Measurements from ENCODE around the gene ZIC2.
A peak's percentile ranks its signal among the peaks of the same experiment; 100 is the strongest.
"Not testable (repeated sequence)": the region's sequence is repeated elsewhere in the genome, so short reads cannot be mapped to it uniquely, and the experiment has no call there.

ZIC2 gene

DNA sequence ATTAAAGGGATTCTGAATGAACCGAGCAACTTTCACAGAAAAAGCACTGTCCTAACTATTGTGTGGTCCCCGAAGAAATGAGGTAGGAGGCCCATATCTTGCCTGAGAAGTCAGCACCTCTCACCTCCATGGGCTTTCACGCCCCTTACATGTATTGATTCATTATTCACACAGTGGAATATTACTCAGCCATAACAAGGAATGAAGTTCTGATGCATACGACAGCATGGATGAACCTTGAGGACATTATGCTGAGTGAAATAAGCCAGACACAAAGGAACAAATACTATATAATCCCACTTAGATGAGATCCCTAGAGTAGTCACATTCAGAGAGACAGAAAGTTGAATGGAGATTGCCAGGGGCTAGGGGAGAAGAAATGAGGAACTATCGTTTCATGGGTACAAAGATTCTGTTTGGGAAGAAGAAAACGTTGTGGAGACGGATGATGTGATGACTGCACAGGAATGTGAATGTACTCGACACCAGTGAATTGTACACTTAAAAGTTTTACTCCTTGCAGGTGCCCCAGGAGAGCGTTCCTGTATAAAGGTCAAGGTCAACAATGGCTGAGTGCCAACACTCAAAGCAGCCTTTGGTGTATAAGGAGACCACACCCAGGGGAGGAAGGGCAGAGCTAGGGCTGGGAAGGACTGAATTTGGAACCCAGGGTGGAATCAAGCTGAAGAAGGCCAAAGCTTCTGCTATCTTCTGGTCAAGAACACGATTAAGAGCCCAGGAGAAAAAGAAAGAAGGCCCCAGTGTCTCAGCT is 32.5 kb upstream of the ZIC2 start:
- H3K36me3 ChIP-seq (ENCODE audit: insufficient read depth, low read length): no peaks in the 10 kb centered on the region
- no peak overlapping the region for H3K27ac ChIP-seq (ENCODE audit: low read depth, low read length)
- H3K4me1 ChIP-seq (ENCODE audit: control insufficient read depth, insufficient read depth, low read length, unreplicated experiment): no peaks in the 10 kb centered on the region
- H3K4me3 ChIP-seq (ENCODE audit: low read depth, low read length): no peak overlapping the region
- H2AFZ ChIP-seq (ENCODE audit: low read length, unreplicated experiment): no peak overlapping the region
- H3K79me2 ChIP-seq (ENCODE audit: control insufficient read depth, insufficient read depth, low read length, unreplicated experiment): no peaks in the 10 kb centered on the region
- peaks cover 92% of the 10 kb centered on the region for H3K27me3 ChIP-seq (ENCODE audit: insufficient read depth, low read length)

- H3K79me2 ChIP-seq (ENCODE audit: control insufficient read depth, insufficient read depth, low read length, unreplicated experiment): no peaks in the 10 kb centered on the region
- no peak overlapping the region for H3K4me3 ChIP-seq (ENCODE audit: low read depth, low read length)
- peaks cover 92% of the 10 kb centered on the region for H3K27me3 ChIP-seq (ENCODE audit: insufficient read depth, low read length)
- H3K27ac ChIP-seq (ENCODE audit: low read depth, low read length): no peak overlapping the region
- no peaks in the 10 kb centered on the region for H3K36me3 ChIP-seq (ENCODE audit: insufficient read depth, low read length)
- H3K4me1 ChIP-seq (ENCODE audit: control insufficient read depth, insufficient read depth, low read length, unreplicated experiment): no peaks in the 10 kb centered on the region
- no peak overlapping the region for H2AFZ ChIP-seq (ENCODE audit: low read length, unreplicated experiment)
Measured at GRCh38 chr13:99949679-99950413, 31.7 kb upstream of the ZIC2 start.

DNA sequence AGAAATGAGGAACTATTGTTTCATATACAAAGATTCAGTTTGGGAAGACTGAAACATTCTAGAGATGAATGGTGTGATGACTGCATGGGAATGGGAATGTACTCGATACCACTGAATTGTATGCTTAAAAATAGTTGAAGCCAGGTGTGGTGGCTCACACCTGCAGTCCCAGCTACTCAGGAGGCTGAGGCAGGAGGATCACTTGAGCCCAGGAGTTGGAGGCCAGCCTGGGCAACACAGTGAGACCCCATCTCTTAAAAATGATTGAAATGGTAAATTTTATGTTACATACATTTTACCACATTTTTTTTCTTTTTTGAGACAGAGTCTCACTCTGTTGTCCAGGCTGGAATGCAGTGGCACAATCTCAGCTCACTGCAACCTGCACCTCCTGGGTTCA is 29.9 kb upstream of the ZIC2 start:
- not testable (repeated sequence) for H2AFZ ChIP-seq (ENCODE audit: low read length, unreplicated experiment); H3K36me3 ChIP-seq (ENCODE audit: insufficient read depth, low read length); H3K4me3 ChIP-seq (ENCODE audit: low read depth, low read length); H3K4me1 ChIP-seq (ENCODE audit: control insufficient read depth, insufficient read depth, low read length, unreplicated experiment); H3K27ac ChIP-seq (ENCODE audit: low read depth, low read length); H3K79me2 ChIP-seq (ENCODE audit: control insufficient read depth, insufficient read depth, low read length, unreplicated experiment)
- peaks cover 99% of the 10 kb centered on the region for H3K27me3 ChIP-seq (ENCODE audit: insufficient read depth, low read length)

DNA sequence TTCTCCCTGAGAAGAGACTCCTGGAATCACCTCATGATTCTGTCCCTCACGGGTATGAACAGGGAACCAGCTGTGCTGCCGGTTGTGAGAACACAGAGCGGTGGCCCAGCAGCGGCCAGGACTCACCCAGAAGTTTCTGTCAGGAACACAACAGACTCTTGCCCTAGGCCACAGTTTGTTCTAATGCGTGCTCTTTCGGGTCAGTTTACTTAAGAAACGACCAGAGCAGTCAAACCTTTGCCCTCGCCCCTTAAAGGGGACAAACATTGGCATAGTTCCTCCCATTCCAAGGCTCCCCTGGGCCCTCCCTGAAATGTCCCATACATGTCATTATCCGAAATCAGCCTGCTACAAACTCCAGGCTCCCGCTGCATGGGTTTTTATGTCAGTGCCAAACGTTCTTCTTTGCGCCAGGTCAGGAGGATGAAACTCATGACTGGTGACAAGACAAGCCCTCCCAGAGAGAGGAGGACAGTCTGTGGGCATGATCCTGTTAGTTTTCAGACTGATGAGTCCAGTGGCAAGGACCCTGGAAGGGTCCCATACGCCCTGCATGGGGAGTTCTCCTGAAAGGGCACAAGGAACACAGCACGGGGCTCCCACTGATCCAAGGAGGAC is 28.3 kb upstream of the ZIC2 start:
- Histone ChIP-seq H2AFZ (ENCODE audit: low read length, unreplicated experiment) (no peak overlapping the region), H3K27me3 (ENCODE audit: insufficient read depth, low read length) (peaks cover 99% of the 10 kb centered on the region), H3K79me2 (ENCODE audit: control insufficient read depth, insufficient read depth, low read length, unreplicated experiment) (no peaks in the 10 kb centered on the region), H3K4me3 (ENCODE audit: low read depth, low read length) (no peak overlapping the region), H3K27ac (ENCODE audit: low read depth, low read length) (no peak overlapping the region), H3K36me3 (ENCODE audit: insufficient read depth, low read length) (no peaks in the 10 kb centered on the region), H3K4me1 (ENCODE audit: control insufficient read depth, insufficient read depth, low read length, unreplicated experiment) (no peaks in the 10 kb centered on the region)

GRCh38 chr13:99955107-99955746 is 26.4 kb upstream of the ZIC2 start:
- peaks cover 99% of the 10 kb centered on the region for H3K27me3 ChIP-seq (ENCODE audit: insufficient read depth, low read length)
- no peak overlapping the region for H2AFZ ChIP-seq (ENCODE audit: low read length, unreplicated experiment)
- H3K4me3 ChIP-seq (ENCODE audit: low read depth, low read length): peak overlapping the region; percentile 50; the same call in 1 of the 2 replicates
- H3K27ac ChIP-seq (ENCODE audit: low read depth, low read length): no peak overlapping the region
- H3K79me2 ChIP-seq (ENCODE audit: control insufficient read depth, insufficient read depth, low read length, unreplicated experiment): no peaks in the 10 kb centered on the region
- no peaks in the 10 kb centered on the region for H3K4me1 ChIP-seq (ENCODE audit: control insufficient read depth, insufficient read depth, low read length, unreplicated experiment)
- H3K36me3 ChIP-seq (ENCODE audit: insufficient read depth, low read length): no peaks in the 10 kb centered on the region

GRCh38 chr13:99955747-99956472 is 25.7 kb upstream of the ZIC2 start:
- H3K4me3 ChIP-seq (ENCODE audit: low read depth, low read length): peak overlapping the region; percentile 50
- no peak overlapping the region for H3K27ac ChIP-seq (ENCODE audit: low read depth, low read length)
- no peaks in the 10 kb centered on the region for H3K4me1 ChIP-seq (ENCODE audit: control insufficient read depth, insufficient read depth, low read length, unreplicated experiment)
- H3K79me2 ChIP-seq (ENCODE audit: control insufficient read depth, insufficient read depth, low read length, unreplicated experiment): no peaks in the 10 kb centered on the region
- H3K36me3 ChIP-seq (ENCODE audit: insufficient read depth, low read length): no peaks in the 10 kb centered on the region
- H2AFZ ChIP-seq (ENCODE audit: low read length, unreplicated experiment): no peak overlapping the region
- H3K27me3 ChIP-seq (ENCODE audit: insufficient read depth, low read length): peaks cover 97% of the 10 kb centered on the region

- Histone ChIP-seq H3K79me2 (ENCODE audit: control insufficient read depth, insufficient read depth, low read length, unreplicated experiment) (no peaks in the 10 kb centered on the region), H3K4me1 (ENCODE audit: control insufficient read depth, insufficient read depth, low read length, unreplicated experiment) (no peaks in the 10 kb centered on the region), H3K27ac (ENCODE audit: low read depth, low read length) (no peak overlapping the region), H2AFZ (ENCODE audit: low read length, unreplicated experiment) (no peak overlapping the region), H3K27me3 (ENCODE audit: insufficient read depth, low read length) (peaks cover 97% of the 10 kb centered on the region), H3K4me3 (ENCODE audit: low read depth, low read length) (peak overlapping the region; percentile 50), H3K36me3 (ENCODE audit: insufficient read depth, low read length) (no peaks in the 10 kb centered on the region)
Measured at GRCh38 chr13:99956473-99957349, 24.9 kb upstream of the ZIC2 start.

DNA sequence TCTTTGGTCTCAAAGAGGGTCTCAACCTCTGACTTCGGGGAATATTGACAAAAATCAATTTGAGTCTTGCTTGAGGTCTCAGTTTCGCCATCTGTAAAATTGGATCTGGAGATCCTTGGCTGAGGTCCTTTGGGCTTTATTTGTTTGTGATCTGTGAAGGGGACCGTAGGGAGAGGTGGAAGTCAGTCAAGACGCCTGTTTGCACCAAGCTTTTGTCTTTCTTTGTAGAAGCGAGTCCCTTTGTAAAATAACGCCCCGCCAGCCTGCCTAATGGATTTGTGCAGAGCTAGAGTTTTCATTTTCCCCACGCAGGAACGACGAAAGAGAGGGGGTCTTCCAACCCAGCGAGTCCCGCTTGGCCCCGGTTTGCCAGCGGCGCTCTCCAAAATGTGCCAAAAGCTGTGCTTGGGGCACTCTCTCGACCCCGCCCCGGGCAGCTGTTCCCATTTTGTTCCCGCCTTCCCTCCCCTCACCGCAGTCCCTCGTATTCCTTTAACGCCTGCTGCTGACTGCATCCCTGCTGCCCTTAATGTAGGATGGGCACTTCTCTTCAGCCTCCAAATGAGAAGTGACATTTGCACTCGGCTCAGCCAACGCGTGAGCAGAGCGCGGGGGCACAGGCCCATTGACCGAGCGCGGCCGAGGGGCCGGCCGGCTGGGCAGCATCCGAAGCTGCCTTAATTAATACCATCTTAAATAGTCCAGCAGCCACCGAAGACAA is 23.0 kb upstream of the ZIC2 start:
- Histone ChIP-seq H3K4me3 (ENCODE audit: low read depth, low read length) (no peak overlapping the region), H3K27me3 (ENCODE audit: insufficient read depth, low read length) (peaks cover 97% of the 10 kb centered on the region), H2AFZ (ENCODE audit: low read length, unreplicated experiment) (no peak overlapping the region), H3K36me3 (ENCODE audit: insufficient read depth, low read length) (no peaks in the 10 kb centered on the region), H3K4me1 (ENCODE audit: control insufficient read depth, insufficient read depth, low read length, unreplicated experiment) (no peaks in the 10 kb centered on the region), H3K27ac (ENCODE audit: low read depth, low read length) (no peak overlapping the region), H3K79me2 (ENCODE audit: control insufficient read depth, insufficient read depth, low read length, unreplicated experiment) (no peaks in the 10 kb centered on the region)

GRCh38 chr13:99959127-99959539 is 22.5 kb upstream of the ZIC2 start:
- no peaks in the 10 kb centered on the region for H3K79me2 ChIP-seq (ENCODE audit: control insufficient read depth, insufficient read depth, low read length, unreplicated experiment)
- peak overlapping the region; percentile 71 for H3K4me3 ChIP-seq (ENCODE audit: low read depth, low read length)
- H3K27ac ChIP-seq (ENCODE audit: low read depth, low read length): no peak overlapping the region
- peaks cover 97% of the 10 kb centered on the region for H3K27me3 ChIP-seq (ENCODE audit: insufficient read depth, low read length)
- no peak overlapping the region for H2AFZ ChIP-seq (ENCODE audit: low read length, unreplicated experiment)
- H3K36me3 ChIP-seq (ENCODE audit: insufficient read depth, low read length): no peaks in the 10 kb centered on the region
- H3K4me1 ChIP-seq (ENCODE audit: control insufficient read depth, insufficient read depth, low read length, unreplicated experiment): no peaks in the 10 kb centered on the region

Data from ACC112 (cell line).